GM21360 (cell line): ENCODE results near the gene ZNF234.
A peak's percentile ranks its signal among the peaks of the same experiment; 100 is the strongest.
"Not testable (repeated sequence)": the region's sequence is repeated elsewhere in the genome, so short reads cannot be mapped to it uniquely, and the experiment has no call there.

Experiments
- ATAC-seq: cut with Tn5 transposase; IDR thresholded peaks from one replicate; pipeline ENCODE4 v1.9.1; 2021; ENCODE audit warnings: mild to moderate bottlenecking, moderate library complexity; ENCODE audit not compliant: unreplicated experiment

ZNF234 gene

GRCh38 chr19:44141191-44142058 lies at the start of gene ZNF234:
TSS of gene ZNF234 (plus strand) at chr19:44141554. CDS start at chr19:44144633, 3,079 bp downstream.
- peak; percentile 83 for ATAC-seq

- ATAC-seq, result no peak
Observed at GRCh38 chr19:44092108-44092507, 49.2 kb upstream of the ZNF234 start.

GRCh38 chr19:44093931-44094765 lies 47.2 kb upstream of the ZNF234 start, which contains the start of gene ZNF224:
TSS of gene ZNF224 (plus strand) at chr19:44094361. CDS start at chr19:44097874, 3,513 bp downstream.
- ATAC-seq, result peak; percentile 84

GRCh38 chr19:44107751-44108150 lies 33.6 kb upstream of the ZNF234 start:
- ATAC-seq, result no peak

- ATAC-seq, result no peak
Observed at GRCh38 chr19:44109458-44109857, 31.9 kb upstream of the ZNF234 start.

- no peak for ATAC-seq
Observed at GRCh38 chr19:44111910-44112463, 29.4 kb upstream of the ZNF234 start.

GRCh38 chr19:44112802-44113137 lies 28.6 kb upstream of the ZNF234 start:
- ATAC-seq, result peak; percentile 23

- peak; percentile 85 for ATAC-seq
Observed at GRCh38 chr19:44113138-44113783, 28.1 kb upstream of the ZNF234 start, which contains the start of gene ZNF225. TSS of gene ZNF225 (plus strand) at chr19:44113399. CDS start at chr19:44115828, 2,429 bp downstream.

- ATAC-seq, result no peak
Observed at GRCh38 chr19:44113784-44114390, 27.5 kb upstream of the ZNF234 start.

GRCh38 chr19:44121162-44121561 lies 20.2 kb upstream of the ZNF234 start:
- ATAC-seq, result not testable (repeated sequence)

- no peak for ATAC-seq
Observed at GRCh38 chr19:44131955-44132354, 9.4 kb upstream of the ZNF234 start.

- ATAC-seq, result no peak
Observed at GRCh38 chr19:44142059-44142433, 692 bp downstream of the ZNF234 start.

GRCh38 chr19:44149776-44150175 lies 8.4 kb downstream of the ZNF234 start:
- ATAC-seq, result no peak

- ATAC-seq, result no peak
Observed at GRCh38 chr19:44151491-44151890, 10.1 kb downstream of the ZNF234 start.

- no peak for ATAC-seq
Observed at GRCh38 chr19:44156475-44156874, 15.1 kb downstream of the ZNF234 start.

- no peak for ATAC-seq
Observed at GRCh38 chr19:44163789-44164188, 22.4 kb downstream of the ZNF234 start.

GRCh38 chr19:44164327-44164672 lies 22.9 kb downstream of the ZNF234 start:
- no peak for ATAC-seq

GRCh38 chr19:44164673-44165512 lies 23.5 kb downstream of the ZNF234 start, which contains the start of gene ZNF226:
TSS of gene ZNF226 (plus strand) at chr19:44165100. CDS start at chr19:44170081, 4,981 bp downstream.
- ATAC-seq, result peak; percentile 84

- not testable (repeated sequence) for ATAC-seq
Observed at GRCh38 chr19:44170660-44171059, 29.3 kb downstream of the ZNF234 start.
